Measurements from ENCODE around the gene TASOR.
"Not testable (repeated sequence)": the region's sequence is repeated elsewhere in the genome, so short reads cannot be mapped to it uniquely, and the experiment has no call there.

TASOR gene

GRCh38 chr3:56683122-56683817, at the start of gene TASOR:
TASOR (minus strand) TSS chr3:56683265; CDS start chr3:56683006, 259 bp downstream.
- peak; percentile 79 for DNase-seq

- DNase-seq, result no peak
These were observed 49.0 kb upstream of the TASOR start for GRCh38 chr3:56732109-56732508.

- DNase-seq, result no peak
These were observed 42.1 kb upstream of the TASOR start for GRCh38 chr3:56725175-56725574.

- no peak for DNase-seq
These were observed 41.6 kb upstream of the TASOR start for GRCh38 chr3:56724676-56725075.

- no peak for DNase-seq
These were observed 37.8 kb upstream of the TASOR start for GRCh38 chr3:56720849-56721248.

- not testable (repeated sequence) for DNase-seq
These were observed 35.7 kb upstream of the TASOR start for GRCh38 chr3:56718809-56719208.

- no peak for DNase-seq
These were observed 28.3 kb upstream of the TASOR start for GRCh38 chr3:56711344-56711743.

- DNase-seq, result not testable (repeated sequence)
These were observed 24.3 kb upstream of the TASOR start for GRCh38 chr3:56707412-56707811.

- no peak for DNase-seq
These were observed 23.6 kb upstream of the TASOR start for GRCh38 chr3:56706629-56707028.

- DNase-seq, result no peak
These were observed 21.6 kb upstream of the TASOR start for GRCh38 chr3:56704706-56705105.

- peak; percentile 67 for DNase-seq
These were observed 19.6 kb upstream of the TASOR start for GRCh38 chr3:56702490-56703315.

- DNase-seq, result no peak
These were observed 17.1 kb upstream of the TASOR start for GRCh38 chr3:56700151-56700550.

- DNase-seq, result no peak
These were observed 12.0 kb upstream of the TASOR start for GRCh38 chr3:56694867-56695683.

GRCh38 chr3:56693750-56694149, 10.7 kb upstream of the TASOR start:
- DNase-seq, result no peak

GRCh38 chr3:56692520-56693433, 9.7 kb upstream of the TASOR start:
- DNase-seq, result not testable (repeated sequence)

- DNase-seq, result not testable (repeated sequence)
These were observed 8.9 kb upstream of the TASOR start for GRCh38 chr3:56692001-56692365.

GRCh38 chr3:56691165-56692000, 8.3 kb upstream of the TASOR start:
- DNase-seq, result peak; percentile 21

- DNase-seq, result no peak
These were observed 6.2 kb upstream of the TASOR start for GRCh38 chr3:56689303-56689702.

GRCh38 chr3:56688191-56688590, 5.1 kb upstream of the TASOR start:
- DNase-seq, result no peak

- no peak for DNase-seq
These were observed 964 bp upstream of the TASOR start for GRCh38 chr3:56684029-56684428.

GRCh38 chr3:56682462-56683121, 473 bp downstream of the TASOR start:
- DNase-seq, result peak; percentile 77
